Adrenal gland (tissue), 12 donors: ENCODE data around the gene CASD1. TPM values are rescaled to one million over a fixed set of nuclear protein-coding genes. Genes with fewer than 3 reads are reported as not detected.

Experiments
- DNase-seq, 7 donors: peaks; one replicate each; pipeline ENCODE4 v3.0.0-alpha.2; 2019 to 2020
- H3K27ac ChIP-seq, 5 donors: fragments of 200-600 bp; sonication (generic) in 4 of 5; 1 replicate in 3 of 5; 2 replicates in 2 of 5; pipeline versions ENCODE4 v1.5.1 to v1.8.0; 2016 to 2020; ENCODE audit warnings: mild to moderate bottlenecking in 1 of 5
- H3K27me3 ChIP-seq: fragments of 200-600 bp; 2 replicates; pipeline ENCODE4 v1.8.0; 2021
- H3K36me3 ChIP-seq, 2 donors: fragments of 200-600 bp; replicated peaks in 1 of 2; 1 replicate in 1 of 2; 2 replicates in 1 of 2; pipeline versions ENCODE4 v1.5.1 to v1.8.0; 2018 to 2022
- H3K4me1 ChIP-seq, 2 donors: fragments of 200-600 bp; replicated peaks in 1 of 2; 1 replicate in 1 of 2; 2 replicates in 1 of 2; pipeline versions ENCODE4 v1.5.1 to v1.8.0; 2018 to 2021
- H3K4me3 ChIP-seq, 4 donors: fragments of 200-600 bp; sonication (generic) in 3 of 4; one replicate each; pipeline ENCODE4 v1.5.1; 2016 to 2018
- H3K9me3 ChIP-seq, 3 donors: fragments of 200-600 bp; sonication (generic) in 1 of 3; replicated peaks in 1 of 3; 1 replicate in 2 of 3; 2 replicates in 1 of 3; pipeline versions ENCODE4 v1.5.1 to v1.8.0; 2016 to 2021
- POLR2A ChIP-seq, 2 donors: fragments of 450-650 bp; IDR thresholded peaks; one replicate each; pipeline ENCODE4 v1.6.1; 2017; ENCODE audit warnings: antibody characterized with exemption in 2 of 2, mild to moderate bottlenecking in 2 of 2, moderate library complexity in 1 of 2
- WGBS, 4 donors: extraction: QIAGEN DNeasy Blood & Tissue Kit in 2 of 4; methylation state at CpG; one replicate each; pipeline versions ENCODE4 v1.1.5 to v1.1.7; 2013 to 2017; 5-methylcytosine and 5-hydroxymethylcytosine counted together
- intact Hi-C, 2 donors: fragments of 100-400 bp; cut with DNase I; formaldehyde crosslinking; loops; one replicate each; pipeline versions ENCODE4 v1.14.1 to v1.15.0; 2022 to 2023
- polyA plus RNA-seq, 3 donors: library from polyadenylated mRNA; stranded (reverse); fragments of 200-250 nt in 2 of 3; fragments of 350-450 nt in 1 of 3; fragmentation: Illumina TruSeq in 1 of 3; extraction: RNeasy Lipid Tissue Mini Kit (QIAGEN cat#74804) in 1 of 3; gene quantifications; one replicate each; pipeline ENCODE4 v1.2.3, GENCODE V29; 2013 to 2014
- total RNA-seq, 9 donors: library from RNA; depleted of rRNA in 4 of 9; stranded (reverse); fragments of >200 nt in 4 of 9; fragments of 120-200 nt in 1 of 9; fragmentation: NEBNext Ultra II Directional in 1 of 9; extraction: Animal tissue kit (Norgen Biotek cat#: 25700) in 1 of 9; gene quantifications; one replicate each; pipeline versions ENCODE4 v1.1.0 to v1.2.4, GENCODE V29; 2013 to 2023
- TF ChIP-seq, protein P1 (sequence below), 6 experiments: fragments of 450-650 bp in 4 of 6; fragments of 200-600 bp in 2 of 6; sonication (generic) in 1 of 6; IDR thresholded peaks; 1 replicate in 5 of 6; 2 replicates in 1 of 6; pipeline versions ENCODE4 v1.5.1 to v1.8.0; 2016 to 2021; ENCODE audit warnings: antibody characterized with exemption in 6 of 6, mild to moderate bottlenecking in 2 of 6, moderate library complexity in 1 of 6
- donor health status: healthy with polysubstance abuse.
- donor health status: Bipolar disorder and iron deficiency.
- donor health status: DM: yes; HTN: yes; CAD: no.
- donor health status: DM: no; HTN: no; CAD: no.
- donor health status: DM: no; HTN: no; CAD: no.
- donor health status: DM: yes; HTN: yes; CAD: no.

CASD1 gene
- total and polyA plus RNA-seq, 12 donors = 28.8 to 75.7 (median 46.2) TPM

DNA sequence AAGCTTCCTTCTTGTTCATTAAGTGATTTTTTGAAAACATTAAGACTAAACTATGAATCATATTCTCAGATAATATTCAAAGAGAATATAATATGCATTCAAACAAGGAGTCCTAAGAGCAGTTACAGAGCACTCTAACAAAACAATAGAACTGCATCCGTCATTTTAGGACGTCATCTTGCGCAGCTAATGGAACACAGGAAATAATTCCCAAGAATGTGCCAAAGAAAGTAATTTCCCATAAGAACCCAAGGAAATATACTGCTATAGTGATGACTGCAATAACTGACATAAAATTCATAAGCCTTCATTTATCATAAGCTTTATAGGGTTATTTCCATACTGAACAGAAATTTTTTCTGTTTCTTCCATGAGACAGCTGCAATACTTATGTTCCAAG lies 28.3 kb upstream of the CASD1 start:
- 61 to 73% (median 67%) methylated on average over 3 of the region's 3 CpGs for WGBS, 4 donors
- Histone ChIP-seq H3K9me3 (no peaks in the 10 kb centered on the region), H3K36me3 (no peaks in the 10 kb centered on the region), H3K27ac (no peak overlapping the region), H3K27me3 (no peaks in the 10 kb centered on the region), H3K4me3 (no peak overlapping the region), H3K4me1 (no peaks in the 10 kb centered on the region)
- intact Hi-C loops = no loop called here
- TF ChIP-seq POLR2A (IDR thresholded peaks at IDR 0.05) = no peak
- TF ChIP-seq, protein P1, sequence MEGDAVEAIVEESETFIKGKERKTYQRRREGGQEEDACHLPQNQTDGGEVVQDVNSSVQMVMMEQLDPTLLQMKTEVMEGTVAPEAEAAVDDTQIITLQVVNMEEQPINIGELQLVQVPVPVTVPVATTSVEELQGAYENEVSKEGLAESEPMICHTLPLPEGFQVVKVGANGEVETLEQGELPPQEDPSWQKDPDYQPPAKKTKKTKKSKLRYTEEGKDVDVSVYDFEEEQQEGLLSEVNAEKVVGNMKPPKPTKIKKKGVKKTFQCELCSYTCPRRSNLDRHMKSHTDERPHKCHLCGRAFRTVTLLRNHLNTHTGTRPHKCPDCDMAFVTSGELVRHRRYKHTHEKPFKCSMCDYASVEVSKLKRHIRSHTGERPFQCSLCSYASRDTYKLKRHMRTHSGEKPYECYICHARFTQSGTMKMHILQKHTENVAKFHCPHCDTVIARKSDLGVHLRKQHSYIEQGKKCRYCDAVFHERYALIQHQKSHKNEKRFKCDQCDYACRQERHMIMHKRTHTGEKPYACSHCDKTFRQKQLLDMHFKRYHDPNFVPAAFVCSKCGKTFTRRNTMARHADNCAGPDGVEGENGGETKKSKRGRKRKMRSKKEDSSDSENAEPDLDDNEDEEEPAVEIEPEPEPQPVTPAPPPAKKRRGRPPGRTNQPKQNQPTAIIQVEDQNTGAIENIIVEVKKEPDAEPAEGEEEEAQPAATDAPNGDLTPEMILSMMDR (IDR thresholded peaks at IDR 0.05) = no peak
- DNase-seq = no peak

DNA sequence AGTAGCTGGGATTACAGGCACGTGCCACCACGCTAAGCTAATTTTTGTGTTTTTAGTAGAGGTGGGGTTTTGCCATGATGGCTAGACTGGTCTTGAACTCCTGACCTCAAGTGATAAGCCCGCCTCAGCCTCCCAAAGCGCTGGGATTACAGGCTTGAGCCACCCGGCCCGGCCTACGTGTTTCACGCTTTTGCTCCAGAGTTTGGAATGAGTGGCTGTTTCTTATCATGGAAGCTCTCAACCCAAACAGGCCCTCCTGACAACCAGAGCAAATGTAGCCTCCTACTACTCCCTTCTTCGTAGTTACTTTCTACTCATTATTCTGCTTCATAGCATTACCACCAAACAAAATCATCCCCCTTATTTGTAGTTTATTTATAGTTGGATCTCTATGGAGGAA lies 26.8 kb upstream of the CASD1 start:
- Histone ChIP-seq H3K4me3 (no peak overlapping the region), H3K9me3 (no peaks in the 10 kb centered on the region), H3K27me3 (no peaks in the 10 kb centered on the region), H3K36me3 (no peaks in the 10 kb centered on the region), H3K4me1 (no peaks in the 10 kb centered on the region), H3K27ac (no peak overlapping the region)
- WGBS, 4 donors = 92 to 96% (median 94%) methylated on average over 9 of the region's 9 CpGs
- TF ChIP-seq POLR2A (IDR thresholded peaks at IDR 0.05) = no peak
- TF ChIP-seq, protein P1 (IDR thresholded peaks at IDR 0.05) = no peak
- no peak for DNase-seq
- intact Hi-C loops = no loop called here

DNA sequence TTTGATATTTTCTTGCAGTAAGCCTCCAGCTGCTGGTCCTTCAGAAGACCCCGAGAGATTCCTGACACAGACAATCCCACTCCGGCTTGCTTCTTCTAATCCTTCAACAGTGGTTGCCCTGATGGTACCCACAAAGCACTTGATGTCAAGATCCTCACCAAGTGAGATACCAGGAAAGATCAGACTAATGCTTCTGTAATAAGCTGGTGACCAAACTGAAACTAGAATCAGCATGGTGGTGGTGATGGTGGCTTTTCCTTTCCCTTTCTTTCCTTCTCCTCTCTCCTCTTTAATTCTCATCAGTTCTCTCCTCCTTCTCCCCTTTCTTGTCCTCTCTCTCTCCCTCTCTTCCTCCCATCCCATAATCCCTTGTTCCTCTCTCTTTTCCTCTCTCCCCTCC lies 25.8 kb upstream of the CASD1 start:
- no peak overlapping the region for H3K4me3 ChIP-seq
- DNase-seq = no peak
- no peak overlapping the region for H3K27ac ChIP-seq
- no peaks in the 10 kb centered on the region for H3K4me1 ChIP-seq
- H3K27me3 ChIP-seq = no peaks in the 10 kb centered on the region
- H3K9me3 ChIP-seq = no peaks in the 10 kb centered on the region
- no peaks in the 10 kb centered on the region for H3K36me3 ChIP-seq
- intact Hi-C loops = no loop called here
- 90 to 100% (median 94%) methylated on average over 2 of the region's 2 CpGs for WGBS, 4 donors
- TF ChIP-seq, protein P1 (IDR thresholded peaks at IDR 0.05) = no peak
- no peak for TF ChIP-seq POLR2A (IDR thresholded peaks at IDR 0.05)

DNA sequence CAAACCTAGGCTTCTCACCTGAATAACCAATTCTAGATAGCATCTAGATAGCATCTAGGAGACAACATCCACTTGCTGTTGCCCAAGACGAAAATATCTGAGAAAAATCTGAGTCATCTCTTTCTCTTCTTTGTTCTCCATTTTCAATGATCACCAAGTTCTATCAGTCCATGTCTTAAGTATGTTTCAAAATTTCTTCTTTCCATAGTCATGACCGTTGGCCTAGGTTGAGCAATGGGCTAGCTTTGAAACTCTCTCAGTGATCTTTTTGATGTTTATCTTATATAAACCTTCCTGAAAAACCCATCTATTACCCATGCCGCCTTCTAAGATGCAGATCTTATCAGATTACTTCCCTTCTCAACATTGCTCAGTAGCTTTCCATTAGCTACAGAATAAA lies 23.4 kb upstream of the CASD1 start:
- 80 to 87% (median 84%) methylated on average over 3 of the region's 3 CpGs for WGBS, 4 donors
- no peak overlapping the region for H3K4me3 ChIP-seq
- H3K36me3 ChIP-seq = no peaks in the 10 kb centered on the region
- no peaks in the 10 kb centered on the region for H3K27me3 ChIP-seq
- H3K9me3 ChIP-seq = no peaks in the 10 kb centered on the region
- H3K4me1 ChIP-seq = no peaks in the 10 kb centered on the region
- intact Hi-C loops = no loop called here
- TF ChIP-seq, protein P1 (IDR thresholded peaks at IDR 0.05) = no peak
- TF ChIP-seq POLR2A (IDR thresholded peaks at IDR 0.05) = no peak
- no peak overlapping the region for H3K27ac ChIP-seq
- DNase-seq = no peak
